ENCODE measurements around the gene CD53.

GRCh38 chr1:110853135-110853534, 19.8 kb upstream of the CD53 start:
- TF ChIP-seq EZH2phosphoT487 (IDR thresholded peaks at IDR 0.05; ENCODE audit: insufficient read depth, low read depth) (no peak), EZH2 (IDR thresholded peaks at IDR 0.05; ENCODE audit: insufficient read depth, poor library complexity, severe bottlenecking) (no peak)

Measured in GM23248 (cell line).